ENCODE measurements around the gene AUP1.

AUP1 gene

DNA sequence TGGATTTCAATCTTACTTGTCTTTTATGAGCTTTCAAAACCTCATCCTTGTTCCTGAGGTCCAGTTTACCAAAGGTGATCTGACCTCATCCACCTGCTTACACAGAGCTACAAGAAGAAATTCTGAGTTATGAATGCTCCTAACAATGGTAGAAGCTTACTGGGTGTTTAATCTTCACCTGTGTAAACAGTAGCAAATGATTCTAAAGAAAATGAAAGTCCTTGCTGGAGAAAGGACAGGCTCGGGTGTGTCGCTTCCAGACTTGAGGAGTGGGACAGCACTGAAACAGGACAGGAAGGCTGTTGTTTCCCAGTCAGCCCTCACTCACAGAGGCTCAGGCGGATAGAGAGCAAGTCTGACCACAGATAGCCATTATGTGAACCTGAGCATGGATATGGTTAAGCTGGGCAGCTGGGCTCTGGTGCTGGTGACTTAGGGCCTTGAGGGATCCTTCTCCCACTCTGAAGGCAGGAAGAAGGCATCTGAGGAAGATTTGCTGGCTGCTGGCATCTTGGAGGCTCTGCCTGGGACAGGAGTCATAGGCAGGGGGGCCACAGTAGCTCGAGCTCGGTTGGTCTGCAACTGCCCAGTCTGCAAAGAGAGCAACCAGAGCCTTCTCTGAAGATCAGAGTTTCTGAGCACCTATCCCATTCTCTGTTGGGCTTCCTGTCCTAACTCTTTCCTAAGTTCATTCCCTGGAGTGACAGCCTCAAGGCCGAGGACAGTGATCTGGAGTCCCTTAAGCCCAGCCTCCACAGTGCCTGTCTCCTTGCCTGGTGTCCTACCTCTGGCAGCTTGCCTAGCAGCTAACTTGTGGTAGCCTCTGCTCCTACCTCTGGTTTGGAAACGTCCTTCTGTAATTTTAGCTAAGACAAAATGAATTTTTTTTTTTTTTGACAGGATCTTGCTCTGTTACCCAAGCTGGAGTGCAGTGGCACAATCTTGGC, 29.1 kb upstream of the AUP1 start:
- TF ChIP-seq ISL1 (CRISPR knock-in tag; IDR thresholded peaks at IDR 0.05) (no peak), TCF4 (CRISPR knock-in tag; IDR thresholded peaks at IDR 0.05; ENCODE audit: borderline replicate concordance) (no peak), POU6F1 (CRISPR knock-in tag; IDR thresholded peaks at IDR 0.05; ENCODE audit: borderline replicate concordance, low read depth) (no peak), PPARA (CRISPR knock-in tag; IDR thresholded peaks at IDR 0.05; ENCODE audit: borderline replicate concordance) (no peak), BACH2 (CRISPR knock-in tag; IDR thresholded peaks at IDR 0.05; ENCODE audit: borderline replicate concordance) (no peak), ESRRG (CRISPR knock-in tag; IDR thresholded peaks at IDR 0.05) (no peak), ARNTL (CRISPR knock-in tag; IDR thresholded peaks at IDR 0.05; ENCODE audit: borderline replicate concordance, low read depth) (no peak), ZNF8 (CRISPR knock-in tag; IDR thresholded peaks at IDR 0.05) (no peak), CSDC2 (CRISPR knock-in tag; IDR thresholded peaks at IDR 0.05) (no peak), ZNF70 (CRISPR knock-in tag; IDR thresholded peaks at IDR 0.05) (no peak), SNAI2 (CRISPR knock-in tag; IDR thresholded peaks at IDR 0.05) (no peak), TOX (CRISPR knock-in tag; IDR thresholded peaks at IDR 0.05; ENCODE audit: borderline replicate concordance) (no peak), TSHZ2 (CRISPR knock-in tag; IDR thresholded peaks at IDR 0.05) (no peak), ZNF565 (CRISPR knock-in tag; conservative IDR thresholded peaks at IDR 0.05; ENCODE audit: low read depth) (no peak), ZC3H10 (CRISPR knock-in tag; IDR thresholded peaks at IDR 0.05) (no peak), RARB (CRISPR knock-in tag; IDR thresholded peaks at IDR 0.05) (no peak)
- TF ChIP-seq, protein P1, sequence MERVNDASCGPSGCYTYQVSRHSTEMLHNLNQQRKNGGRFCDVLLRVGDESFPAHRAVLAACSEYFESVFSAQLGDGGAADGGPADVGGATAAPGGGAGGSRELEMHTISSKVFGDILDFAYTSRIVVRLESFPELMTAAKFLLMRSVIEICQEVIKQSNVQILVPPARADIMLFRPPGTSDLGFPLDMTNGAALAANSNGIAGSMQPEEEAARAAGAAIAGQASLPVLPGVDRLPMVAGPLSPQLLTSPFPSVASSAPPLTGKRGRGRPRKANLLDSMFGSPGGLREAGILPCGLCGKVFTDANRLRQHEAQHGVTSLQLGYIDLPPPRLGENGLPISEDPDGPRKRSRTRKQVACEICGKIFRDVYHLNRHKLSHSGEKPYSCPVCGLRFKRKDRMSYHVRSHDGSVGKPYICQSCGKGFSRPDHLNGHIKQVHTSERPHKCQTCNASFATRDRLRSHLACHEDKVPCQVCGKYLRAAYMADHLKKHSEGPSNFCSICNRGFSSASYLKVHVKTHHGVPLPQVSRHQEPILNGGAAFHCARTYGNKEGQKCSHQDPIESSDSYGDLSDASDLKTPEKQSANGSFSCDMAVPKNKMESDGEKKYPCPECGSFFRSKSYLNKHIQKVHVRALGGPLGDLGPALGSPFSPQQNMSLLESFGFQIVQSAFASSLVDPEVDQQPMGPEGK (CRISPR knock-in tag; IDR thresholded peaks at IDR 0.05; ENCODE audit: borderline replicate concordance), result no peak
- TF ChIP-seq, protein P2, sequence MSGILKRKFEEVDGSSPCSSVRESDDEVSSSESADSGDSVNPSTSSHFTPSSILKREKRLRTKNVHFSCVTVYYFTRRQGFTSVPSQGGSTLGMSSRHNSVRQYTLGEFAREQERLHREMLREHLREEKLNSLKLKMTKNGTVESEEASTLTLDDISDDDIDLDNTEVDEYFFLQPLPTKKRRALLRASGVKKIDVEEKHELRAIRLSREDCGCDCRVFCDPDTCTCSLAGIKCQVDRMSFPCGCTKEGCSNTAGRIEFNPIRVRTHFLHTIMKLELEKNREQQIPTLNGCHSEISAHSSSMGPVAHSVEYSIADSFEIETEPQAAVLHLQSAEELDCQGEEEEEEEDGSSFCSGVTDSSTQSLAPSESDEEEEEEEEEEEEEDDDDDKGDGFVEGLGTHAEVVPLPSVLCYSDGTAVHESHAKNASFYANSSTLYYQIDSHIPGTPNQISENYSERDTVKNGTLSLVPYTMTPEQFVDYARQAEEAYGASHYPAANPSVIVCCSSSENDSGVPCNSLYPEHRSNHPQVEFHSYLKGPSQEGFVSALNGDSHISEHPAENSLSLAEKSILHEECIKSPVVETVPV (CRISPR knock-in tag; IDR thresholded peaks at IDR 0.05), result no peak
- no peak for ATAC-seq

DNA sequence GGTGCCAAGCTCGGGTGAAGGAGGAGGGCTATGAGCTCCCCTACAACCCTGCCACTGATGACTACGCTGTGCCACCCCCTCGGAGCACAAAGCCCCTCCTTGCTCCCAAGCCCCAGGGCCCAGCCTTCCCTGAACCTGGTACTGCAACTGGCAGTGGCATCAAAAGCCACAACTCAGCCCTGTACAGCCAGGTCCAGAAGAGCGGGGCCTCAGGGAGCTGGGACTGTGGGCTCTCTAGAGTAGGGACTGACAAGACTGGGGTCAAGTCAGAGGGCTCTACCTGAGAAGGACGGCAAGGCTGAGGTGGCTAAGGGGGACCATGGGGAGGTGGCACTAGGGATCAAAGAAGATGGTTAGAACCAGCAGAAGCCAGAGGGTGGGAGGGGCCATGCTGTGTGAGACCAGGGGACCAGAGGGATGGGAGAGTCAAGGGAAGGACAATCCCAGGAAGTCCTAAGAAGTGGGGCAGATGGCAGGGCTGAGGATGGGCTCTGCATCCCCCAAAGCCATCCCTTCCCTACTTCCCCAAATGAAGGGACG, 27.4 kb upstream of the AUP1 start:
- ATAC-seq, result no peak
- TF ChIP-seq RARB (CRISPR knock-in tag; IDR thresholded peaks at IDR 0.05) (no peak), POU6F1 (CRISPR knock-in tag; IDR thresholded peaks at IDR 0.05; ENCODE audit: borderline replicate concordance, low read depth) (no peak), BACH2 (CRISPR knock-in tag; IDR thresholded peaks at IDR 0.05; ENCODE audit: borderline replicate concordance) (no peak), ZC3H10 (CRISPR knock-in tag; IDR thresholded peaks at IDR 0.05) (no peak), GLIS3 (CRISPR knock-in tag; IDR thresholded peaks at IDR 0.05) (no peak), OSR1 (CRISPR knock-in tag; IDR thresholded peaks at IDR 0.05) (no peak), TSHZ2 (CRISPR knock-in tag; IDR thresholded peaks at IDR 0.05) (no peak), ZFP30 (CRISPR knock-in tag; IDR thresholded peaks at IDR 0.05) (no peak), ZNF565 (CRISPR knock-in tag; conservative IDR thresholded peaks at IDR 0.05; ENCODE audit: low read depth) (no peak), PPARA (CRISPR knock-in tag; IDR thresholded peaks at IDR 0.05; ENCODE audit: borderline replicate concordance) (no peak), TCF4 (CRISPR knock-in tag; IDR thresholded peaks at IDR 0.05; ENCODE audit: borderline replicate concordance) (no peak), ISL1 (CRISPR knock-in tag; IDR thresholded peaks at IDR 0.05) (no peak)
- TF ChIP-seq, protein P1 (CRISPR knock-in tag; IDR thresholded peaks at IDR 0.05; ENCODE audit: borderline replicate concordance), result no peak

All from SK-N-SH treated with all-trans-retinoic acid at 6 μM for 48 hours (cell line).